ENCODE data around the gene TSPAN17.

Gene TSPAN17

GRCh38 chr5:176648474-176649194 is 1.4 kb downstream of the TSPAN17 start:
- peak overlapping the region; percentile 84 for H3K4me3 ChIP-seq (ENCODE audit: low read depth, low read length)
- TF ChIP-seq, protein P1, sequence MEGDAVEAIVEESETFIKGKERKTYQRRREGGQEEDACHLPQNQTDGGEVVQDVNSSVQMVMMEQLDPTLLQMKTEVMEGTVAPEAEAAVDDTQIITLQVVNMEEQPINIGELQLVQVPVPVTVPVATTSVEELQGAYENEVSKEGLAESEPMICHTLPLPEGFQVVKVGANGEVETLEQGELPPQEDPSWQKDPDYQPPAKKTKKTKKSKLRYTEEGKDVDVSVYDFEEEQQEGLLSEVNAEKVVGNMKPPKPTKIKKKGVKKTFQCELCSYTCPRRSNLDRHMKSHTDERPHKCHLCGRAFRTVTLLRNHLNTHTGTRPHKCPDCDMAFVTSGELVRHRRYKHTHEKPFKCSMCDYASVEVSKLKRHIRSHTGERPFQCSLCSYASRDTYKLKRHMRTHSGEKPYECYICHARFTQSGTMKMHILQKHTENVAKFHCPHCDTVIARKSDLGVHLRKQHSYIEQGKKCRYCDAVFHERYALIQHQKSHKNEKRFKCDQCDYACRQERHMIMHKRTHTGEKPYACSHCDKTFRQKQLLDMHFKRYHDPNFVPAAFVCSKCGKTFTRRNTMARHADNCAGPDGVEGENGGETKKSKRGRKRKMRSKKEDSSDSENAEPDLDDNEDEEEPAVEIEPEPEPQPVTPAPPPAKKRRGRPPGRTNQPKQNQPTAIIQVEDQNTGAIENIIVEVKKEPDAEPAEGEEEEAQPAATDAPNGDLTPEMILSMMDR (IDR thresholded peaks at IDR 0.05; ENCODE audit: low read depth, low read length) = no peak

DNA sequence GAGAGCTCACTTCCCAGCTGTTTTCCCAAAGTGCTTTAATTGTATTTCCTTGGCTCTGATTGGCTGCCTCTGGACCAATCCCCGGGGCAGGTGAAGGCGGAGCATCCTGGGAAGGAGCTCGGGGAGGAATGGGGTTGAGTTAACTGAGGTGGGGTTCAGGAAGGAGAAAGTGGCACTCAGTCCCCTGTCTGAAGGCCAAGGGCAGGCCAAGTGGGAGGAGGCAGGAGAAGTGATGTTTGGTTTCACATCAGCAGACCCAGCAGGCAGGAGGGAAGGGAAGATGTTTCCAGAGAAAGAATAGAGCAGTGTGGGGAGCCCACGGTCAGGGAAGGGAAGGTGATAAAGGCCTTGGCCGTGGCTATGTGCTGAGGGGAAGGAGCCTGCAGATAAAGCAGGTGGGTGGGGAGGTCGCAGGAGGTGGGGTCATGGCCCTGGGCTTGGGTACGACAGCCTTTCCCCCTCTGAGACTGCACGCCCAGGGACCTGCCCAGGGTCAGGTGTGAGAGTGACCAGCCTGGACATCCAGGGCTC is 3.1 kb downstream of the TSPAN17 start:
- no peak overlapping the region for H3K4me3 ChIP-seq (ENCODE audit: low read depth, low read length)
- TF ChIP-seq, protein P1 (IDR thresholded peaks at IDR 0.05; ENCODE audit: low read depth, low read length) = no peak

GRCh38 chr5:176651472-176651980 is 4.2 kb downstream of the TSPAN17 start:
- no peak overlapping the region for H3K4me3 ChIP-seq (ENCODE audit: low read depth, low read length)
- TF ChIP-seq, protein P1 (IDR thresholded peaks at IDR 0.05; ENCODE audit: low read depth, low read length) = no peak

- TF ChIP-seq, protein P1 (IDR thresholded peaks at IDR 0.05; ENCODE audit: low read depth, low read length) = no peak
- H3K4me3 ChIP-seq (ENCODE audit: low read depth, low read length) = no peak overlapping the region
Observed at GRCh38 chr5:176652136-176652535, 4.9 kb downstream of the TSPAN17 start.

DNA sequence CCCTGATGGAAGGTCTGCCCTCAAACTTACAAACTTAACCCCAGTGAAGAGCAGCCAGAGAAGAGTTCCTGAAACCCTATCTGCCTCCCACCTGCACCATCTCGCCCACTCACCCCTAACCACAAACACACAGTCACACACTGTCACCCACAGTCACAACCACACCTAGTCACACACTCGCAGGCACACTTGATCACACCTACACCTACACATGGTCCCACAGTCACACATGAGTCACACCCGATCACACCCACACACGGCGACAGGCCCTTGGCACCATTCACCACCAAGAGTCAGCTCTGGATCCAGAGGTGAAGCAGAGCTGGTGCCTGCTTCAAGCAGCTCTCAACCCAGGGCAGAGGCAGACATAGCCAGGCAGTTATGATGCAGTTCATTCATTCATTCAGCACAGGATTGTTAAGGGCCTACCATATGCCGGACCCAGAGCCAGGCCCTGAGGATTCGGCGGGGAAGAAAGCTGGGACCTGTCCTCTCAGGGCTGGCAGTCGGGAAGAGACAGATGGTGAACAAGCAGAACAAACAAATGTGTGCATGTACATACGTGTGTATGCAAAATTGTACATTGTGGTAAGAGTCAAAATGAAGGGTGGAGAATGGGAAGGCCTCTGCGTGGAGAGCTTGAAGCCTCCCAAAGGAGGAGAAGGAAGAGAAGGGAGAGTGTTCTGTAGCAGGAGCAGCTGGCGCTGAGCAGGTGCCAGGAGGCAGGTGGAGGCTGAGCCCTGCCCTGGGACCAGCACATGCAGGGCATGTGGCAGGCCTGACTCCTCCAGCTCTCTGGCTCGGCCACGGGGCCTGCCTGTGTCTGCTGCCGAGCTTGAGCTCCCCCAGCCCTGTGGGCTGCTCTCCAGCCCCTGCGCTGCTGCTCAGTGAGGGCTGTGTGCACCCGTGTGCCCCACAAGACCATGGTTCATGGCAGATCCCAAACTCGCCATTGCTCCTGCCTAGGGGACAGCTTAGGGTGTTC is 6.4 kb downstream of the TSPAN17 start:
- TF ChIP-seq, protein P1 (IDR thresholded peaks at IDR 0.05; ENCODE audit: low read depth, low read length) = no peak
- no peak overlapping the region for H3K4me3 ChIP-seq (ENCODE audit: low read depth, low read length)

- TF ChIP-seq, protein P1 (IDR thresholded peaks at IDR 0.05; ENCODE audit: low read depth, low read length) = no peak
- no peak overlapping the region for H3K4me3 ChIP-seq (ENCODE audit: low read depth, low read length)
Observed at GRCh38 chr5:176654856-176655255, 7.6 kb downstream of the TSPAN17 start.
